ENCODE data around the gene TUBA3C.

- TF ChIP-seq CTCF (IDR thresholded peaks at IDR 0.05) = no peak
- no peak for TF ChIP-seq POLR2A (IDR thresholded peaks at IDR 0.05)
Observed at GRCh38 chr13:19179916-19180315, 1.7 kb downstream of the TUBA3C start.
